GM18517 (cell line): ENCODE measurements around the gene DHX58.

Experiments used
- ATAC-seq: cut with Tn5 transposase; IDR thresholded peaks from one replicate; pipeline ENCODE4 v1.9.1; 2021; ENCODE audit warnings: mild to moderate bottlenecking, moderate library complexity; ENCODE audit not compliant: unreplicated experiment

The DHX58 gene

GRCh38 chr17:42056635-42057034, 55.9 kb downstream of the DHX58 start:
- no peak for ATAC-seq

GRCh38 chr17:42055496-42055895, 57.0 kb downstream of the DHX58 start:
- no peak for ATAC-seq

- ATAC-seq = no peak
Observed at GRCh38 chr17:42055027-42055426, 57.5 kb downstream of the DHX58 start.

- ATAC-seq = no peak
Observed at GRCh38 chr17:42053731-42054500, 58.6 kb downstream of the DHX58 start.

GRCh38 chr17:42052346-42052877, 60.1 kb downstream of the DHX58 start:
- ATAC-seq = no peak

GRCh38 chr17:42051645-42052044, 60.9 kb downstream of the DHX58 start:
- ATAC-seq = no peak
